ENCODE results near the gene ARFIP1.

The ARFIP1 gene

DNA sequence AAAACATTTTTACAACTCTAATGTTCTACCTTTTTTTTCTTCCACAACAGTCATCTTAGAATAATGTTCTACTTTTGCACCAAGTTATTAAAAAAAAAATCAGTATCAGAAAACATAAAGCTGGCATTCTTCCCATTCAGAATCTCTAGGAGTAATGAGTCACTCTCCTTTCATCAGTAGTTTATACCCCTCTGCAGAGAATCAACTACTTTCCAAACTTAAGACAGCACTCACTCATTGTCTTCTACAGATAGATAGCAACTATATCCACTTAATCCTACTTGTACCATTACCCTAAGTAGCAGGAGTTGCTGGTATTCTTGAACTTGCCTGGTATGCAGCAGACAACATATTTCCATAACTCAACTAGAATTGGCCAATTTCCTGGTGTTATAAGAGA is 3.4 kb upstream of the ARFIP1 start:
- H3K27ac Mint-ChIP-seq, result no peak overlapping the region
- peaks cover 23% of the 10 kb centered on the region for H3K4me1 Mint-ChIP-seq (ENCODE audit: low read depth)
- no peaks in the 10 kb centered on the region for H3K36me3 Mint-ChIP-seq (ENCODE audit: low read depth)
- H3K27me3 Mint-ChIP-seq, result peaks cover 11% of the 10 kb centered on the region
- no peak overlapping the region for H3K4me3 Mint-ChIP-seq
- no peaks in the 10 kb centered on the region for H3K9me3 Mint-ChIP-seq

DNA sequence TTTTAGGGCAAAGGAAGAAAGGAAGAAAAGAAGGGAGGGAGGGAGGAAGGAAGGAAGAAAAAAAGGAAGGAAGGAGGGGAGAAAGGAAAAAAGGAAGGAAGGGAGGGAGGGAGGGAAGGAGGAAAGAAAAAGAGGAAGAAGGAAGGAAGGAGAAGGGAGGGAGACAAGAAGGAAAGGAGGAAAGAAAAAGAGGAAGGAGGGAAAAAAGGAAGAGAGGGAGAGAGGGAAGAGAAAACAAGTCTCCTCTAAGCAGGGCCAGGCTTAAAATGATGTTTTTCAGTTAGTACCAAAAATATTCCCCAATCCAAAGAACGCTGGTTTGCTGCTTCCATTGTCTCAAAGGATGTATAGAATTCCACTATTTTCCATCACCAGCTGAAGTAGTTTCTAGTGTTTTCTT is 2.3 kb upstream of the ARFIP1 start:
- H3K4me3 Mint-ChIP-seq, result no peak overlapping the region
- no peak overlapping the region for H3K27ac Mint-ChIP-seq
- H3K27me3 Mint-ChIP-seq, result peaks cover 11% of the 10 kb centered on the region
- no peaks in the 10 kb centered on the region for H3K9me3 Mint-ChIP-seq
- H3K4me1 Mint-ChIP-seq (ENCODE audit: low read depth), result peaks cover 31% of the 10 kb centered on the region
- H3K36me3 Mint-ChIP-seq (ENCODE audit: low read depth), result no peaks in the 10 kb centered on the region

DNA sequence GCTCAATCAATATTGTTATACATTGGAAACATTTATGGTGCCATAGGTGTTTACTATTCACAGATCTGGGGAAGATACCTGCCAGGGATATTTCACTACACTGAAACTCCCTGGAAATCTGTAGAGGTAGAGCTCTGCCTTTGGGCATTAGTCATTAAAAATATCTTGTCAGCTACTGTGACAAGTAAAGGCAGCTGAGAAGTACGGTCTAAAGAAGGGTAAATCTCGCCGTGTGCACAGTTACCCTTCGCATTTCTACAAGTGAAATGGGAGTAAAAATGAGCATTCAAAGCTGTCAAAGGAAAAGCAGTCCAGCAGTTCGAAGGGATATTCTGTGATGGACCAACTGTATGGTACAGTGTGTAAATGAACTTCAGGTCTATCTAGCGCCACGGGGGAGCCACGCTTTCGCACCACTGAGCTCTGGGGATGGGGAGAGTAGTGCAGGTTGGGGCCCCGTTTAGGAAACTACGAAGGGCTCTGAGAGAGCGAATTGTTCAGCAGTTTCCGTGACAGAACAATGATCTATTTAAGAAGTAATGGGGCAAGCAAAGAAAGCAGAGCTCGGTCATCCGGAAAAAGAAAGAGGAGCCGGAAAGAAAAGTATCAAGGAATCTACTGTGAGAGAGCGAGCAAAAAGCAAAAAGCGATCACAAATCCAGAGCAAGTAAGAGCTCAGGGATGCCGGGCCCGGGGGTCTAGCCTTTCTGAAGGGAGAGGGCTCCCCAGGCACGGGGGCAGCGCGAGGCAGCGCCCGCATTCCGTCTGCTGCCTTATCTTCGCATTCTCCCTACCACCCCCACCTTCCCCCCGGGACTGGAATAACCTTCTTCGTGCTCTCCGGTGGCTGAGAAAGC is 870 bp upstream of the ARFIP1 start:
- Mint-ChIP-seq H3K27me3 (peaks cover 11% of the 10 kb centered on the region), H3K4me1 (ENCODE audit: low read depth) (peaks cover 39% of the 10 kb centered on the region), H3K9me3 (no peaks in the 10 kb centered on the region), H3K27ac (peak overlapping the region; percentile 95), H3K36me3 (ENCODE audit: low read depth) (peaks cover 2% of the 10 kb centered on the region), H3K4me3 (peak overlapping the region; percentile 100)

DNA sequence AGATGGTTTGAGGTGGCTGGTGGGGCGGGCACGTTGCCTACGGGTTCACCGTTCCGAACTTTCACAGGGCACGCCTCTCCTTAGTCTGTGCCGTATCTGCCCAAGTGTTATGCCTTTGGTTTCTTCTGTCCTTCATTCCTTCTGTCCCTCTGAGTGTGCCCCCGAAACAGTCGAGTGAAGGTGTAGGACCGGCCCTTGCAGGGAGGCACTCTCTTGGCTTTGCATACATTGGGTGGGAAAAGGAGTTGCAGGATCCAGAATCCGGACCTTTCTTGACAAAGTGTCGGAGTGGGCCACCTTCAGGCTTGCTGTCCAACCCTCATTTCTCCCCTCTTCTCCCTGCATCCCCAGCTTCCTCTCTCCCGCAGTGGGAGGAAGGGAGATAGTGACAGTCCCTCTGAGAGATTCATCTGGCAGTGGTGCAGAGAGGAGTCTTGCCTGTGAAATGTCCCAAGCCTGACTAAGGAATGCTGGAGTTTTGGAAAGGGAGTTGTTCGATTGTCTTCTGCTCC is 569 bp downstream of the ARFIP1 start:
- H3K27me3 Mint-ChIP-seq, result peaks cover 11% of the 10 kb centered on the region
- H3K27ac Mint-ChIP-seq, result peak overlapping the region; percentile 95
- H3K4me3 Mint-ChIP-seq, result peak overlapping the region; percentile 100
- peaks cover 47% of the 10 kb centered on the region for H3K4me1 Mint-ChIP-seq (ENCODE audit: low read depth)
- no peaks in the 10 kb centered on the region for H3K9me3 Mint-ChIP-seq
- peaks cover 12% of the 10 kb centered on the region for H3K36me3 Mint-ChIP-seq (ENCODE audit: low read depth)

DNA sequence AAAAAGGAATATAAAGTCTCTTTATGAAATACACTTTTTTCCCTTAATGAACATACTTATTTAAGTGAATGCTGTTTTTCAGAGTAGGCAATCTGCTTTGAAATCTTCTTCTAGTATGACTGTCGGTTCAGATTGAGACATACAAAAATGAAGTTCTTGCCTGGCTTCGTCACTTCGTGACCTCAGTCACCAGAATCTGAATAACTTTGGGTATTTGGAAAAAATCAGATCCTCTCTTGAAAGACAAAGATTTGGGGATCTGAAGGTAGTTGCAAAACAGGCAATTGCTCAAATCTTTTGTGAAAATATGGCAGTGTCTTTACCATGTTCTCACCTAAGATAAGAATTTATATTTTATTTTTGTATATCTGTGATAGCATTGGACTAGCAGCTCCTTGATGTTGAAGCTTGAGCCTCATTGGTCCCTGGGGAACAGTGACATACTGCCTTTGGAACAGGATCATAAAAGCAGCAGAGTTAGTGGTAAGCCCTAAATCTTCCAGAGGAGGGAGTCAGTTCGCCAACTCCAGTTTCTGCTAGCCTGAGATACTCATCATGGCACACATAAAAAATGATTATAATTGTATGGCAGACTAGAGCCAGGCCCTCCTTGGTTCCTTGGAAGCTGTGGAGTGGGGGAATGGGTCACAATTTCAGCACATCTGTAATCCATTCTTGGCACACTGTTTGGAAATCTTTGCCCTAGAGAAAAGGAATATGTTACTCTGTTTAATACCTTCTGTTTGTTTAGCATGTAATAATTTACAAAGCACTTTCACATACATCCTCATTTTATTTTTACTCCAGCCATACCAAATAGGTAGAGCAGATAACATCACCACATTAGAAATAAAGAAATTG is 5.0 kb downstream of the ARFIP1 start:
- peaks cover 50% of the 10 kb centered on the region for H3K4me1 Mint-ChIP-seq (ENCODE audit: low read depth)

DNA sequence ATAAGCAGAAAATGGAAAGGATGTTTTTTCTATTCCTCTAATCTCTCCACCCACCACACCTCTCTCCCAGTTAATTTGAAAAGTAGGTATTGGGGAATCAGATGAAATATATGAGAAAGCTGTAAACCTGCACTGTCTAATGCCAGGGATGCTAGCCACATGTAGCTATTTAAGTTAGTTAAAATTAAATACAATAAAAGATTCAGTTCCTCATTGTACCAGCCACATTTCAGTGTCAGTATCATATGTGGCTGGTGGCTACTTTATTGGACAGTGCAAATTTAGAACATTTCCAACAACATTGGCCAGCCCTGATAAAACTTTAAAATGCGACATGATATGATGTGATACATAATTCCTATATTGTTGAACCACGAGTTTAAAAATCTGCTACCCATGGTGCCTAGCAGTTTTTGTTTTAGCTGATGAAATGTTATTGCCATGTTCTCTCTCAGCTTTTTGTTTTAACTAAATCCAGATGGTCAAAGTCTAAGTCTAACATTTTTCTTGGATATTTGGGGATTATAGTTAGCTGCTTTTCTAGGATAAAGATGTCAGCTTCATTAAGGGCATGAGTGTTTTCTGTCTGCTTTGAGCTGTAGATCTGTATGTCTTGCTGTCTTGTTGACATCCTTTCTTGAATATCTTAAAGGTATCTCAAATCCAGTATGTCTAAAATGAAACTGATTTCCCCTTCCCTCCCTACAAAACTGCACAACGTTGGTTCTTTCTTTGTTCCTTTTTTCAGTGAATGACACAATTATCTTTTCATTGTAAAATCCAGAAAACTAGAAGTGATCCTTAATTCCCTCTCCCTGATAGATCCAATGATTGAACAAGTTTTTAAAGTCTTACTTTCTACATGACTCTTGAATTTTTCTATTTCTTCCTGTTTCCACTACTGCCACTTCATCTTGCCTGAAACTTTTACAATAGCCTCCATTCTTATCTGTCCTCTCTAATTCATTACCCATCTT is 6.2 kb downstream of the ARFIP1 start:
- peaks cover 3% of the 10 kb centered on the region for H3K9me3 Mint-ChIP-seq
- H3K36me3 Mint-ChIP-seq (ENCODE audit: low read depth), result peaks cover 19% of the 10 kb centered on the region
- H3K27me3 Mint-ChIP-seq, result no peaks in the 10 kb centered on the region
- H3K27ac Mint-ChIP-seq, result peak overlapping the region; percentile 33
- peak overlapping the region; percentile 1 for H3K4me3 Mint-ChIP-seq
- peaks cover 44% of the 10 kb centered on the region for H3K4me1 Mint-ChIP-seq (ENCODE audit: low read depth)

More for the DNA sequence above, 5.0 kb downstream of the ARFIP1 start:
- Mint-ChIP-seq H3K36me3 (ENCODE audit: low read depth) (peaks cover 16% of the 10 kb centered on the region), H3K27me3 (no peaks in the 10 kb centered on the region), H3K9me3 (peaks cover 3% of the 10 kb centered on the region), H3K4me3 (no peak overlapping the region), H3K27ac (no peak overlapping the region)

DNA sequence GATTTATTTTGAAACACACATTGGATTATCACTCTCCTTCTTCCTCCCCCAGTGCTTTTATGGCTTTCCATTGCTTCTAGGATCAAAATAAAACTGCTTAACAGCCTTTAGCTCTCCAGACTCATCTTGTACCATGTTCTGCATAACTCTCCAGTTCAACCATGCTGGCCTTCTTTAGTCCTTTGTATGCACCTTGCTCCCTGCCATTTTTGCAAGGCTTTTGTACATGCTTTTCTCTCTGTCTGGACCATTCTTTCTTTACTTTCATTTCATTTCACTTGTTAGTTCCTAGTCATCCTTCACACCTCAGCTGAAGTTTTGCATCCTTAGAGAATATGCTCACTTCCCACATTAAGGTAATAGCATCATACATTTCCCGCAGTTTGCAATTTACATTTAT is 6.9 kb downstream of the ARFIP1 start:
- no peaks in the 10 kb centered on the region for H3K27me3 Mint-ChIP-seq
- H3K27ac Mint-ChIP-seq, result peak overlapping the region; percentile 33
- H3K36me3 Mint-ChIP-seq (ENCODE audit: low read depth), result peaks cover 19% of the 10 kb centered on the region
- peaks cover 3% of the 10 kb centered on the region for H3K9me3 Mint-ChIP-seq
- H3K4me1 Mint-ChIP-seq (ENCODE audit: low read depth), result peaks cover 40% of the 10 kb centered on the region
- H3K4me3 Mint-ChIP-seq, result no peak overlapping the region

DNA sequence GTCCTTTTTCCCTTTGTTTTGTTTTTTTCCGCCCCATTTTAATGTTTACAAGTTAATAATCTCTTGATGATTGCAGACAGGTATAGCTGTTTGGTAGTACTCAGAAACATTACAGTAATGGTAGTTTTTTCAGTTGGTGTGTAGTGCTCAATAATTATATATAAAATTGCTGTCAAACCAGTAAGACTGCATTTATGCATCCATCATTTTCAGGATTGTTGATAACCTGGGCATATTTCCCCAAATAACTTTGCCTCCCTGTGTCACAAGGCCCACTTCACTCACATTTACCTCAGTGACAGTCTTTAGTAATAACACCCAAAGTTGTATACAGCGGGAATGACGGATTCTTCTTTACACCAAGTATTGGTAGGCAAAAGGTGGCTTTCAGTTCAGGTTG is 16.1 kb downstream of the ARFIP1 start:
- Mint-ChIP-seq H3K9me3 (no peaks in the 10 kb centered on the region), H3K4me1 (ENCODE audit: low read depth) (peaks cover 12% of the 10 kb centered on the region), H3K27me3 (no peaks in the 10 kb centered on the region), H3K36me3 (ENCODE audit: low read depth) (peaks cover 6% of the 10 kb centered on the region), H3K27ac (no peak overlapping the region), H3K4me3 (no peak overlapping the region)

DNA sequence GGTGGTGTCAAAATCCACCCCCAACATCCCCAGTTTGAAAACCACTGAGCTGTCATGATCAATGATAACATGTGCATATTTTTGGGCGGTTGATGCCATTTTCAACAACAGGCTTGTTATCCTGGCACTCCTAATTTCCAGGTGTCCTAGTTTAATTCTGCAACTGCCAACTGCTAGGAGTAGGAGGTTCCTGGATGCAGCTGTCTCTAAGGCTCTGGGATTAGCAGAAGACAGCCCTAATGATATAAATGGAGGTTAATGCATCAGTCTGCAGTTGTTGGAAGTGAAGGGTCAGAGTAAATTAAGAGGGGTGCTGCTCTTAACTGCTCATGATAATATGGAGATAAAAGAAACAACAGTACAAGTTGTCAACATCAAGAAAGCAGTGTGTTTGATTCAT is 23.8 kb downstream of the ARFIP1 start:
- Mint-ChIP-seq H3K27me3 (no peaks in the 10 kb centered on the region), H3K9me3 (no peaks in the 10 kb centered on the region), H3K27ac (no peak overlapping the region), H3K4me1 (ENCODE audit: low read depth) (peaks cover 29% of the 10 kb centered on the region), H3K36me3 (ENCODE audit: low read depth) (peaks cover 8% of the 10 kb centered on the region), H3K4me3 (no peak overlapping the region)

DNA sequence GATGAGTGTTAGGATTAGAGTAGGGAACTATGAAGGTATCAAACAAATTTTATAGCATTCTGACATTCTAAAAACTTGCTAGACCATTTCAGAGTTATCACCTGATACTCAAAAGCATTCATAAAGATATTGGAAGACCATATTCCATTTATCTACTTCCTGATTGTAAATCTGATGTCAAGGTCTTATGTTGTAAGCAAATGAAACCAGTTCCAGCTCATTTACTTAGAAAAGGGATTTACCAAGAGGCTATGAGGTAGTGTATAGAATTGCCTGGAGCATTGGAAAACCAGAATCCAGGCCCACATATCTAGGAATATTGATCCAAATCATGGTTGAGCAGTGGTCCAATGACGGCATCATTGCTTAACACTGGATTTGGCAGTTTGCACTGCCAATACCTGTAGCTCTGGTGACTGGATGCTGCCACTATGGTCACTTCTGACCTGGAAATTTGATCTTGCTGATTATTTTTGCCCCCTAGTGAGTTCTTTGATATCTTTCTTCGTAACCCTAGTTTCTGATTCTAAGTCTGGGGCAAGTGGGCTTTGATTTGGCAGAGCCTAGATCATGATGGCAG is 25.4 kb downstream of the ARFIP1 start:
- Mint-ChIP-seq H3K4me3 (no peak overlapping the region), H3K4me1 (ENCODE audit: low read depth) (peaks cover 30% of the 10 kb centered on the region), H3K9me3 (peaks cover under 1% of the 10 kb centered on the region), H3K36me3 (ENCODE audit: low read depth) (peaks cover 16% of the 10 kb centered on the region), H3K27ac (no peak overlapping the region), H3K27me3 (no peaks in the 10 kb centered on the region)

DNA sequence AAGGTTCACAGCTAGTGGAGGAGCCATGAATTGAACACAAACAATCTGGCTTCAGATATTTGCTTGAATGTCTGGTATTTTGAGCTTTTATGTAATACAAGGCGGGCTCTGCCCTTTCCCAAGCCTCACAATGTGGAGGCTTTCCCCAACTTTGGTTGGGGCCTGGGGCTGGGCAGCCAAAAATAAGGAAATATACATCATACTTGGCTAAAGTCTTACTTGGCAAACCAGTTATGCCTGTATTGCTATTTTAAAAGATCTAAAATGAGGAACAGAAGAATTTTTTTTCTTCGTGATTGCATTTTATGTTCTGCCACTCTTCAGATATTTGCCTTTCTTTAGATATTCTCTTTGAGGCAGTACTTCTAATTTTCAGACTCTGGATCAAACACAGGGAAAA is 26.1 kb downstream of the ARFIP1 start:
- no peak overlapping the region for H3K4me3 Mint-ChIP-seq
- no peaks in the 10 kb centered on the region for H3K27me3 Mint-ChIP-seq
- peaks cover 30% of the 10 kb centered on the region for H3K4me1 Mint-ChIP-seq (ENCODE audit: low read depth)
- H3K9me3 Mint-ChIP-seq, result peaks cover 4% of the 10 kb centered on the region
- peak overlapping the region; percentile 12 for H3K27ac Mint-ChIP-seq
- H3K36me3 Mint-ChIP-seq (ENCODE audit: low read depth), result peaks cover 22% of the 10 kb centered on the region

DNA sequence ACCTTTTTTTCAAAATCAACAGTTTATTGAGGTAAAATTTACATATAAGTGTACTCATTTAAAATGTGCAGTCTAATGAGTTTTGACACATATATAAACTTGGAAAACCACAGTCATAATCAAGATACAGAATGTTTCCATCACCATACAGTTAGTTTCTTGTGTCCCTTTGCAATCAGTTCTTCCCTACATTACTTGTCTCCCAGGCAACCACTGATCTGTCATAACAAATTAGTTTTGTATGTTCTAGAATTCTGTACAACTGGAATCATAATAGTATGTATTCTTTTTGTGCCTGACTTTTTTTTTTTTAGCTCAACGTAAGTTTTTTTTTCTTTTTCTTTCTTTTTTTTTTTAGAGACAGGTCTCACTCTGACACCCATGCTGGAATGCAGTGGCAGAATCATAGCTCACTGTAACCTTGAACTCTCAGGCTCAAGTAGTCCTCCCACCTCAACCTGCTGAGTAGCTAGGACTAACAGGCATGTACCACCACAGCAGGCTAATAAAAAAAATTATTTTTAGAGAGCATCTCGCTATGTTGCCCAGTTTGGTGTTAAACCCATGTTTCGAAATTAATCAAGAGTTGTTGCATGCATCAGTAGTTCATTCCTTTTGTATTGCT is 26.9 kb downstream of the ARFIP1 start:
- H3K4me3 Mint-ChIP-seq, result peak overlapping the region; percentile 17
- no peaks in the 10 kb centered on the region for H3K27me3 Mint-ChIP-seq
- H3K27ac Mint-ChIP-seq, result no peak overlapping the region
- peaks cover 29% of the 10 kb centered on the region for H3K36me3 Mint-ChIP-seq (ENCODE audit: low read depth)
- peaks cover 30% of the 10 kb centered on the region for H3K4me1 Mint-ChIP-seq (ENCODE audit: low read depth)
- peaks cover 4% of the 10 kb centered on the region for H3K9me3 Mint-ChIP-seq

DNA sequence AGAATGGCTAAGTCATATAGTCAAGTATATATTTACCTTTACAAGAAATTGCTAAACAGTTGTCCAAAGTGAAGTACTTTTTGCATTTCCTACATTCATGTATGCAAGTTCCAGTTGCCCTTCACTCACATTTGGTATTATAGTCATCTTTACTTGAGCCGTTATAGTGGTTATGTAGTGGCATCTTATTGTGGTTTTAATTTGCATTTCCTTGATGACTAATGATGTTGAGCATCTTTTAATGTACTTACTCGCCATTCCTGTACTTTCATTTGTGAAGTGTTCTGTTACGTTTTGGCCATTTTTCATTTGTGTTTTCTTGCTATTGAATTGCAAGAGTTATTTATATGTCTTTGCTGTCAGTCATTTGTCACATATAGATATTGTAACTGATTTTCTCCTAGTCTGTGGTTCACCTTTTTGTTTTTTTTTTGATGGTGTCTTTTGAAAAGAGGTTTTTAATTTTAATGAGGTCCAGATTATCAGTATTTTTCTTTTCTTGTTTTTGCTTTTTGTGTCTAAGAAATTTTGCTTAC is 27.6 kb downstream of the ARFIP1 start:
- peak overlapping the region; percentile 76 for H3K27ac Mint-ChIP-seq
- H3K36me3 Mint-ChIP-seq (ENCODE audit: low read depth), result peaks cover 36% of the 10 kb centered on the region
- H3K27me3 Mint-ChIP-seq, result no peaks in the 10 kb centered on the region
- H3K4me3 Mint-ChIP-seq, result peak overlapping the region; percentile 62
- peaks cover 30% of the 10 kb centered on the region for H3K4me1 Mint-ChIP-seq (ENCODE audit: low read depth)
- peaks cover 4% of the 10 kb centered on the region for H3K9me3 Mint-ChIP-seq

All from stimulated activated naive CD8-positive, alpha-beta T cell treated with anti-CD3 and anti-CD28 coated beads, Interleukin-15, Interleukin-2, amounts not matched to agents 100 ng/mL and 50 ng/mL, for 24 hours (primary cell).